B cell (primary cell): ENCODE data around the gene ZNF579. TPM values are rescaled to one million over a fixed set of nuclear protein-coding genes. Genes with fewer than 3 reads are reported as not detected.

Experiments
- ATAC-seq: fragments of 200-7000 bp; cut with Tn5 transposase; one replicate; pipeline ENCODE4 v1.10.0; 2021; ENCODE audit warnings: low read depth, mild to moderate bottlenecking, moderate number of reproducible peaks, moderate library complexity
- CTCF ChIA-PET: fragments of 350-600 bp; sonication (Branson Sonifier 250); formaldehyde crosslinking; loops from one replicate; lab custom pipeline; 2021; ENCODE audit warnings: antibody characterized with exemption, inconsistent platforms; lab: Charles Lee
- POLR2A ChIA-PET: fragments of 350-600 bp; sonication (Branson Sonifier 250); formaldehyde crosslinking; loops from one replicate; lab custom pipeline; 2021; ENCODE audit warnings: antibody characterized with exemption; lab: Charles Lee
- DNase-seq: peaks from one replicate; pipeline ENCODE4 v3.0.0; 2013
- H2AFZ ChIP-seq: 2 replicates; pipeline ENCODE4 v1.6.1; 2012; ENCODE audit warnings: mild to moderate bottlenecking, low read depth, low read length; ENCODE audit not compliant: insufficient read depth, poor library complexity, severe bottlenecking
- H3K27ac ChIP-seq, 2 donors: 1 replicate in 1 of 2; 2 replicates in 1 of 2; pipeline ENCODE4 v1.5.1; 2012 to 2013; ENCODE audit warnings: low read length in 2 of 2, mild to moderate bottlenecking in 2 of 2, moderate library complexity in 1 of 2
- H3K27me3 ChIP-seq, 4 experiments: fragments of 200-600 bp in 1 of 4; sonication (generic) in 1 of 4; replicated peaks in 1 of 4; 1 replicate in 2 of 4; 2 replicates in 2 of 4; pipeline versions ENCODE4 v1.6.1 to v1.7.0; 2013 to 2016; ENCODE audit warnings: low read length in 3 of 4, mild to moderate bottlenecking in 2 of 4, mixed read lengths in 1 of 4, moderate library complexity in 1 of 4; ENCODE audit not compliant: insufficient read depth in 4 of 4, control insufficient read depth in 3 of 4; ENCODE audit errors: control extremely low read depth in 1 of 4
- H3K36me3 ChIP-seq, 2 experiments: replicated peaks in 1 of 2; 1 replicate in 1 of 2; 2 replicates in 1 of 2; pipeline versions ENCODE4 v1.6.1 to v1.7.1; 2013; ENCODE audit warnings: low read length in 1 of 2; ENCODE audit not compliant: insufficient read depth in 2 of 2, control insufficient read depth in 1 of 2; ENCODE audit errors: control extremely low read depth in 1 of 2, extremely low read depth in 1 of 2
- H3K4me1 ChIP-seq, 2 donors: fragments of 200-600 bp in 1 of 2; sonication (generic) in 1 of 2; 1 replicate in 1 of 2; 2 replicates in 1 of 2; pipeline versions ENCODE4 v1.5.1 to v1.6.1; 2013 to 2017; ENCODE audit warnings: low read length in 2 of 2; ENCODE audit not compliant: control insufficient read depth in 2 of 2, insufficient read depth in 2 of 2
- H3K4me2 ChIP-seq: replicated peaks from 2 replicates; pipeline ENCODE3; 2012; ENCODE audit warnings: mild to moderate bottlenecking, low read depth, low read length; ENCODE audit not compliant: poor library complexity, severe bottlenecking
- H3K4me3 ChIP-seq, 5 experiments: fragments of 200-600 bp in 1 of 5; sonication (generic) in 1 of 5; 1 replicate in 3 of 5; 2 replicates in 2 of 5; pipeline versions ENCODE4 v1.5.1 to v1.7.0; 2011 to 2016; ENCODE audit warnings: low read length in 4 of 5, mild to moderate bottlenecking in 4 of 5, low read depth in 2 of 5, control low read depth in 1 of 5, moderate library complexity in 1 of 5; ENCODE audit not compliant: insufficient read depth in 1 of 5; ENCODE audit errors: control extremely low read depth in 1 of 5, extremely low read depth in 1 of 5
- H3K79me2 ChIP-seq: fragments of 200-600 bp; sonication (generic); one replicate; pipeline ENCODE4 v1.6.0; 2016; ENCODE audit warnings: low read length; ENCODE audit not compliant: control insufficient read depth, insufficient read depth
- H3K9ac ChIP-seq: fragments of 200-600 bp; sonication (generic); 2 replicates; pipeline ENCODE4 v1.6.1; 2017; ENCODE audit warnings: mild to moderate bottlenecking, low read length, moderate library complexity
- H3K9me3 ChIP-seq, 3 donors: one replicate each; pipeline versions ENCODE4 v1.6.1 to v1.7.1; 2013; ENCODE audit warnings: low read length in 2 of 3; ENCODE audit not compliant: control insufficient read depth in 2 of 3, insufficient read depth in 1 of 3; ENCODE audit errors: control extremely low read depth in 1 of 3
- H4K20me1 ChIP-seq: 2 replicates; pipeline ENCODE4 v1.6.0; 2012; ENCODE audit warnings: mild to moderate bottlenecking, low read length; ENCODE audit not compliant: insufficient read depth, control insufficient read depth, poor library complexity, severe bottlenecking
- H3K27ac Mint-ChIP-seq: one replicate; pipeline ENCODE4 v1.8.0; 2021; ENCODE audit warnings: mixed read lengths
- H3K27me3 Mint-ChIP-seq: one replicate; pipeline ENCODE4 v1.8.0; 2021; ENCODE audit warnings: mixed read lengths
- H3K4me1 Mint-ChIP-seq: one replicate; pipeline ENCODE4 v1.8.0; 2021; ENCODE audit warnings: mixed read lengths
- H3K4me3 Mint-ChIP-seq: one replicate; pipeline ENCODE4 v1.8.0; 2021; ENCODE audit warnings: mixed read lengths
- H3K9me3 Mint-ChIP-seq: one replicate; pipeline ENCODE4 v1.8.0; 2022; ENCODE audit warnings: mixed read lengths; ENCODE audit not compliant: insufficient read depth
- CTCF ChIP-seq: fragments of 200-600 bp; IDR thresholded peaks from one replicate; pipeline ENCODE4 v1.8.0; 2022; ENCODE audit warnings: antibody characterized with exemption, mild to moderate bottlenecking
- EZH2 ChIP-seq: IDR thresholded peaks from 2 replicates; pipeline ENCODE4 v1.6.1; 2012; ENCODE audit warnings: borderline replicate concordance, low read depth, mild to moderate bottlenecking, moderate library complexity, low read length; ENCODE audit not compliant: insufficient read depth, poor library complexity, severe bottlenecking
- WGBS: methylation state at CpG from one replicate; pipeline ENCODE4 v1.1.5; 2013; ENCODE audit warnings: missing lambda C conversion rate; ENCODE audit not compliant: insufficient coverage; 5-methylcytosine and 5-hydroxymethylcytosine counted together
- intact Hi-C: fragments of 100-400 bp; cut with micrococcal nuclease; formaldehyde crosslinking; loops from one replicate; pipeline ENCODE4 v1.10.0; 2022
- polyA plus RNA-seq: library from polyadenylated mRNA; depleted of rRNA; stranded (reverse); fragments of >200 nt; gene quantifications from 2 replicates; pipeline ENCODE4 v1.2.3, GENCODE V29; 2012
- total RNA-seq, 2 donors: library from RNA; stranded (reverse); fragments of 120-200 nt in 1 of 2; gene quantifications; 1 replicate in 1 of 2; 2 replicates in 1 of 2; pipeline versions ENCODE4 v1.2.3 to v1.2.4, GENCODE V29; 2013 to 2022

The ZNF579 gene
- total and polyA plus RNA-seq, 2 donors (not counting 1 experiment from before 2014, with no cell fraction given): 3.7 to 10.3 TPM

GRCh38 chr19:55528030-55528803 lies 52.4 kb downstream of the ZNF579 start:
- no peaks in the 10 kb centered on the region for H3K36me3 ChIP-seq
- no peak overlapping the region for H2AFZ ChIP-seq
- TF ChIP-seq EZH2 (no peak), CTCF (no peak)
- no peak overlapping the region for H3K27ac ChIP-seq
- 88% methylated on average over 4 of the region's 15 CpGs for WGBS
- H3K4me3 ChIP-seq: no peak overlapping the region
- POLR2A ChIA-PET: no interaction called here
- Mint-ChIP-seq H3K27me3 (peaks cover 10% of the 10 kb centered on the region), H3K9me3 (no peaks in the 10 kb centered on the region), H3K4me1 (no peaks in the 10 kb centered on the region), H3K27ac (no peak overlapping the region), H3K4me3 (no peak overlapping the region)
- H3K79me2 ChIP-seq: no peaks in the 10 kb centered on the region
- ATAC-seq (no peak), DNase-seq (no peak)
- no peak overlapping the region for H3K9ac ChIP-seq
- no peaks in the 10 kb centered on the region for H3K27me3 ChIP-seq
- no peak overlapping the region for H3K4me2 ChIP-seq
- no peaks in the 10 kb centered on the region for H4K20me1 ChIP-seq
- CTCF ChIA-PET: no interaction called here
- intact Hi-C loops: no loop called here
- H3K9me3 ChIP-seq: peaks cover 0 to 4% (median 0%) of the 10 kb centered on the region in 3 donors
- no peaks in the 10 kb centered on the region for H3K4me1 ChIP-seq
